Measurements from ENCODE around the gene SLN.

DNA sequence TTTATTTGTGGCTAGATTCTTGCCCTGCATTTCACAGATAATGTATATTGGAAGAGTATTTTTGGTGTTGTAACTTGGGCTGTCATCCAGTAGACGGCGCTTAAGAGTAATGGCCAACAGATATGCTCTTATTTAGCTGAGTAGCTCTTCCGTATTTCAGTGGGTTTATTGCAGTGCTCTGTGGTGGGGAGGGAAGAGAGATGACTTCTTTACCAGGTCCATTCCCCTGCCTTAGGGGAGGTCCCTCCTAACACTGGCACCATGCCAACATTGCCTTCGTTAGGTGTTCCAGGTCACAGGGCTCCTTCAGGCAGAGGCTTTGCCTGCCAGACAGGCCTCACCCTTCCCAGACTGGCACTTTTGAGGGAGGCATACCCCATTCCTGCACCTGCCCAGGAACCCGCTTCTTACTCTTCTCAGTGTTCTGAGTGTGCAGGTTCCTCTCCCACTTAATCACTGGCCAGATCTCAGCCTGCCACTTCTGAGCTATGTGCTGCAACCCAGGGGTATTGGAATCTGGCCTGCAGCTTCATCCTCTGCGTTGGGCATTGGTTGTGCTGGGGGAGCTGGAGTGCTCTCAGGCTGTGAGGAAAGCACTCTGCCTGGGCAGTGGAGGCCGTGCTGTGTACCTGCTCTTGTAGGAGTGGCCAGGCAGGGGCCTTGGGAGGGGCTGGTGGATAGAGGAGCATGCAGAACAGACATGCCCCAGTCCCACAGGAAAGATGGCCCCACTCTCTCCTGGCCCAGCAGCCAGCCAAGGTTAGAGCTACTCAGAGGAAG is 29.4 kb upstream of the SLN start:
- TF ChIP-seq EZH2phosphoT487 (IDR thresholded peaks at IDR 0.05; ENCODE audit: borderline replicate concordance, low read length): no peak
- TF ChIP-seq, protein P1, sequence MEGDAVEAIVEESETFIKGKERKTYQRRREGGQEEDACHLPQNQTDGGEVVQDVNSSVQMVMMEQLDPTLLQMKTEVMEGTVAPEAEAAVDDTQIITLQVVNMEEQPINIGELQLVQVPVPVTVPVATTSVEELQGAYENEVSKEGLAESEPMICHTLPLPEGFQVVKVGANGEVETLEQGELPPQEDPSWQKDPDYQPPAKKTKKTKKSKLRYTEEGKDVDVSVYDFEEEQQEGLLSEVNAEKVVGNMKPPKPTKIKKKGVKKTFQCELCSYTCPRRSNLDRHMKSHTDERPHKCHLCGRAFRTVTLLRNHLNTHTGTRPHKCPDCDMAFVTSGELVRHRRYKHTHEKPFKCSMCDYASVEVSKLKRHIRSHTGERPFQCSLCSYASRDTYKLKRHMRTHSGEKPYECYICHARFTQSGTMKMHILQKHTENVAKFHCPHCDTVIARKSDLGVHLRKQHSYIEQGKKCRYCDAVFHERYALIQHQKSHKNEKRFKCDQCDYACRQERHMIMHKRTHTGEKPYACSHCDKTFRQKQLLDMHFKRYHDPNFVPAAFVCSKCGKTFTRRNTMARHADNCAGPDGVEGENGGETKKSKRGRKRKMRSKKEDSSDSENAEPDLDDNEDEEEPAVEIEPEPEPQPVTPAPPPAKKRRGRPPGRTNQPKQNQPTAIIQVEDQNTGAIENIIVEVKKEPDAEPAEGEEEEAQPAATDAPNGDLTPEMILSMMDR (conservative IDR thresholded peaks at IDR 0.05; ENCODE audit: low read depth, low read length): peak; percentile 98
